Fibroblast of villous mesenchyme (primary cell): ENCODE measurements around the gene TMOD2. TPM values are rescaled to one million over a fixed set of nuclear protein-coding genes. Genes with fewer than 3 reads are reported as not detected.
A peak's percentile ranks its signal among the peaks of the same experiment; 100 is the strongest.

Experiments
- DNase-seq: peaks from one replicate; pipeline ENCODE4 v3.0.0-alpha.2; 2010; ENCODE audit warnings: low read depth
- H3K4me3 ChIP-seq: 2 replicates; pipeline ENCODE4 v1.5.1; 2011; ENCODE audit warnings: low read depth, mild to moderate bottlenecking, low read length
- CTCF ChIP-seq: IDR thresholded peaks from 2 replicates; pipeline ENCODE4 v1.5.1; 2012; ENCODE audit warnings: low read depth, mild to moderate bottlenecking, low read length; ENCODE audit not compliant: insufficient read depth
- total RNA-seq: library from RNA; depleted of rRNA; stranded (reverse); fragments of >200 nt; gene quantifications from 2 replicates; pipeline ENCODE4 v1.2.3, GENCODE V29; 2012

TMOD2 gene
- total RNA-seq, 1 donor, result 7.3 TPM

- no peak overlapping the region for H3K4me3 ChIP-seq
- TF ChIP-seq CTCF, result no peak
- DNase-seq, result no peak
Observed at GRCh38 chr15:51749307-51749706, 2.1 kb upstream of the TMOD2 start.

GRCh38 chr15:51750186-51750585 lies 1.2 kb upstream of the TMOD2 start:
- no peak overlapping the region for H3K4me3 ChIP-seq
- no peak for DNase-seq
- TF ChIP-seq CTCF, result no peak

GRCh38 chr15:51751697-51752683 lies 593 bp downstream of the TMOD2 start:
- H3K4me3 ChIP-seq, result peak overlapping the region; percentile 55
- no peak for TF ChIP-seq CTCF
- DNase-seq, result no peak

GRCh38 chr15:51752888-51753287 lies 1.5 kb downstream of the TMOD2 start:
- H3K4me3 ChIP-seq, result no peak overlapping the region
- no peak for DNase-seq
- no peak for TF ChIP-seq CTCF

- H3K4me3 ChIP-seq, result no peak overlapping the region
- DNase-seq, result no peak
- TF ChIP-seq CTCF, result no peak
Observed at GRCh38 chr15:51754267-51754666, 2.9 kb downstream of the TMOD2 start.

- H3K4me3 ChIP-seq, result no peak overlapping the region
- DNase-seq, result no peak
Observed at GRCh38 chr15:51755790-51756189, 4.4 kb downstream of the TMOD2 start.

More at GRCh38 chr15:51755790-51756189, 4.4 kb downstream of the TMOD2 start:
- TF ChIP-seq CTCF, result no peak
